22Rv1 (cell line): ENCODE measurements around the gene THAP10.

ENCODE experiments used
- H3K27ac ChIP-seq: fragments of 450-650 bp; 2 replicates; pipeline ENCODE4 v1.5.1; 2017
- CTCF ChIP-seq: fragments of 450-650 bp; IDR thresholded peaks from 2 replicates; pipeline ENCODE4 v1.5.1; 2017; ENCODE audit warnings: mild to moderate bottlenecking
- ZFX ChIP-seq: fragments of 450-650 bp; IDR thresholded peaks from 2 replicates; pipeline ENCODE4 v1.6.1; 2017; ENCODE audit warnings: antibody characterized with exemption, borderline replicate concordance

Gene THAP10

GRCh38 chr15:70922119-70922518 is 29.9 kb upstream of the THAP10 start:
- TF ChIP-seq CTCF: no peak
- no peak for TF ChIP-seq ZFX
- no peak overlapping the region for H3K27ac ChIP-seq

DNA sequence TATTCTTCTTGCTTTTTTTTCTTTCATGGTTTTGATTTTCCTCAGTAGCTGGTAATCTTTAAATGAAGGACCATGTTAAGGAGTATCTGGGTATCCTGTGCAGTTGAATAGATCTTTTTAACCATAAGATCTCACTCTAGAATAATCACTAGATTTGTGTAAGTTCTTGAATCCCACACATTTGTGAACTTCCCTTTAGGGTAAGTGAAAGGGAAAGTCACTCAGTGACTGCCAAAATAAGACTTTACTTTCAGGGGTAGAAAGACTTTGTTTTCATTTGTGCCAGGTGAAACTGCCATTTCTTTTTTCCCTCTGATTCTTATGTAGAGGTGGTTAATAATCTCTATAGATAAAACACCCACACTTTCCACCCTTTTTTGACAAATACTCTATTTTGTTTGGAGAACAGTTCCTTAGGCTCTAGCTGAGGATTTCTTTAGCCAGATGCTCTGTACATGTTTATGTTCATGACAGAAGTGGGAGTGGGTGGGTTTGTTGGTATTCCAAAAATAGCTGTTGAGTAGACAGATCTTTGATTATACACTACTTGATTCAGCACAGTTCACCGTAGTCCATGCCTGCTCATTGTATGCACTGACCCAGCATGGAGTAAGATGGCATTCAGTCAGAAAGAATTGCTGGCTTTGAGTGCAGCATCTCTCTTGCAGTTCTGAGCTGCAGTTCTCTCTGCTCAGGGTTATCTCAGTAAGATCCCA is 28.9 kb upstream of the THAP10 start:
- TF ChIP-seq CTCF: no peak
- no peak for TF ChIP-seq ZFX
- no peak overlapping the region for H3K27ac ChIP-seq

- TF ChIP-seq CTCF: no peak
- no peak for TF ChIP-seq ZFX
Observed at GRCh38 chr15:70917955-70918354, 25.7 kb upstream of the THAP10 start.

DNA sequence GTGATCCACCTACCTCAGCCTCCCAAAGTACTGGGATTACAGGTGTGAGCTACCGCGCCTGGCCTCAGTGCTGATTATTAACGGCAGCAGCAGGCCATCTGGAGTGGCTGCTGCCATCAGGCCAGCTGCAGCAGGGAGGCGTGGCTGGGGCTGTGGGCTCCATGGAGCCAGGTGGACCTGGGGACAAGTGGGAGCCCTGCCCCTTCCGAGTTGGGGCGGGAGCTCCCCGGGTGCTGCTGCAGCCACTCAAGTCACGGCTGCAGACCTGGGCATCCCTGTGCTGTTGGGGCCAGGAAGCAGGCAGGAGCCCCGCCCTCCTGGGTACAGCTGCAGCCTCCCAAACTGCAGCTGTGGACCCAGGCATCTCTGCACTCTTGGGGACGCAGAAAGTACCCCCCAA is 24.3 kb upstream of the THAP10 start:
- no peak for TF ChIP-seq ZFX
- TF ChIP-seq CTCF: no peak
- H3K27ac ChIP-seq: no peak overlapping the region

More at GRCh38 chr15:70917955-70918354, 25.7 kb upstream of the THAP10 start:
- no peak overlapping the region for H3K27ac ChIP-seq

GRCh38 chr15:70912187-70912586 is 20.0 kb upstream of the THAP10 start:
- H3K27ac ChIP-seq: no peak overlapping the region
- TF ChIP-seq ZFX: no peak

- no peak overlapping the region for H3K27ac ChIP-seq
- no peak for TF ChIP-seq CTCF
- TF ChIP-seq ZFX: no peak
Observed at GRCh38 chr15:70910958-70911357, 18.7 kb upstream of the THAP10 start.

- TF ChIP-seq ZFX: no peak
- TF ChIP-seq CTCF: peak; percentile 36
Observed at GRCh38 chr15:70907784-70908471, 15.7 kb upstream of the THAP10 start.

More at GRCh38 chr15:70907784-70908471, 15.7 kb upstream of the THAP10 start:
- H3K27ac ChIP-seq: no peak overlapping the region
